NOMO-1 (cell line): ENCODE results near the gene GSTT4.
"Not testable (repeated sequence)": the region's sequence is repeated elsewhere in the genome, so short reads cannot be mapped to it uniquely, and the experiment has no call there.

Source experiments
- DNase-seq, 2 experiments: peaks; one replicate each; lab custom pipeline; 2025; ENCODE audit not compliant: unreplicated experiment in 2 of 2; lab: John Stamatoyannopoulos, UW

The GSTT4 gene

DNA sequence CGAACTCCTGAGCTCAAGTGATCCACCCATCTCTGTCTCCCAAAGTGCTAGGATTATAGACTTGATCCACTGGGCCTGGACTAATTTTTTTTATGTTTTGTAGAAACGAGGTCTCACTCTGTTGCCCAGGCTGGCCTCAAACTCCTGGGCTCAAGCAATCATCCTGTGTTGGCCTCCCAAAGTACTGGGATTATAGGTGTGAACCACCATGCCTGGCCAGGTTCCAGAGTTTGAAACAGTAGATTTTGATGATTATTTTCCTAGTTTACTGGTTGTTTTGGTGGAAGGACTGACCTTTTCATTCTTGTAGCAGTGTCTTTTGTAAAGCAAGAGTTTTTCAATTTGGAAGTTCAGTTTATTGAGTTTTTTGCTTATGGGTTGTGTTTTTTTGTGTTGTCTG is 20.8 kb upstream of the GSTT4 start:
- DNase-seq: no peak

DNA sequence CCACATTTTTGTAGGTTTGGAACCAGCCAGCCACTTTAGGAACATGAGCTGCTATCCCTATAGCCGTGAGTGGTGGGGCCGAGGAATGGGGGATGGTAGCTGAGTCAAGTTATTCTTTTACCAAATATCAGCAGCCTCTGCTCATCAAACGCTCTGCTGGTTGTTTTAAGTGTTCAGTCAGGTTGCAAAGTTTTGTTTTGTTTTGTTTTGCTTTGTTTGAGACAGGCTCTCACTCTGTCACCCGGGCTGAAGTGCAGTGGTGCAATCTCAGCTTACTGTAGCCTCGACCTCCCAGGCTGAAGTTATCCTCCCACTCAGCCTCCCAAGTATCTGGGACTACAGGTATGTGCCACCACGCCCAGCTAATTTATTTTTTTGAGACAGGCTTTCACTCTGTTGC is 20.2 kb upstream of the GSTT4 start:
- no peak for DNase-seq

GRCh38 chr22:24024354-24024753 is 19.1 kb upstream of the GSTT4 start:
- DNase-seq: no peak

DNA sequence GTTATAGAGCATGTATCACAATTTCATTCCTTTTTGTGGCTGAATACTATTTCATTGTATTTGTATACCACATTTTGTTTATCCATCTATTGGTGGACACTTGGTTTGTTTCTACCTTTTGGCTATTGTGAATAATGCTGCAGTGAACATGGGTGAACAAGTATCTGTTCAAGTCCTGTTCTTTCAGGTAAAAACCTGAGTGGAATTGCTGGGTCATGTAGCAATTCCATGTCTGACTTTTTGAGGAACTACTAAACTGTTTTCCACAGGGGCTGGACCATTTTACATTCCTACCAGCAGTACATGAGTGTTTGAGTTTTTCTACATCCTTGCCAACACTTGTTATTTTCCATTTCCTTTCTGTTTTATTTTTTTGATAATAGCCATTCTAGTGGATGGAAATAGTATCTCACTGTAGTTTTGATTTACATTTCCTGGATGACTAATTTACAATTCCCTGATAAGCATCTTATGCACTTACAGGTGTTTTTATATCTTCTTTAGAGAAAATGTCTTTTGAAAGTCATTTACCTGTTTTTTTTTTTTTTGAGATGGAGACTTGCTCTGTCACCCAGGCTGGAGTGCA is 18.0 kb upstream of the GSTT4 start:
- no peak for DNase-seq

- DNase-seq: no peak
Measured at GRCh38 chr22:24021304-24021703, 16.1 kb upstream of the GSTT4 start.

DNA sequence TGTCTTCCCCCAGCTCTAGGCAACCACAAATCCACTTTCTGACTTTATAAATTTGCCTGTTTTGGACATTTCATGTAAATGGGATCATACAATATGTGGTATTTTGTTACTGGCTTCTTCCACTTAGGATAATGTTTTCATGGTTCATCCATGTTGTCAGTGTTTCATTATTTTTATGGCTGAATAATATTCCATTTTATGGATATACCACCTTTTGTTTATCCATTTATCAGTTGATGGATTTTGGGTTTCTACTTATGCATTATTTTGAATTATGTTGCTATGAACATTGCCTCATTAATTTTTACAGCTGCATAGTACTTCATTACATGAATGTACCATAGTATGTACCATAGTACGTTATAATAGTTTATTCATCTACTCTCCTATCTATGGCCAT is 10.9 kb upstream of the GSTT4 start:
- no peak for DNase-seq

- DNase-seq: no peak
Measured at GRCh38 chr22:24011735-24012068, 6.4 kb upstream of the GSTT4 start.

GRCh38 chr22:24010018-24010391 is 4.8 kb upstream of the GSTT4 start:
- DNase-seq: no peak

- no peak for DNase-seq
Measured at GRCh38 chr22:24009227-24010017, 4.2 kb upstream of the GSTT4 start.

DNA sequence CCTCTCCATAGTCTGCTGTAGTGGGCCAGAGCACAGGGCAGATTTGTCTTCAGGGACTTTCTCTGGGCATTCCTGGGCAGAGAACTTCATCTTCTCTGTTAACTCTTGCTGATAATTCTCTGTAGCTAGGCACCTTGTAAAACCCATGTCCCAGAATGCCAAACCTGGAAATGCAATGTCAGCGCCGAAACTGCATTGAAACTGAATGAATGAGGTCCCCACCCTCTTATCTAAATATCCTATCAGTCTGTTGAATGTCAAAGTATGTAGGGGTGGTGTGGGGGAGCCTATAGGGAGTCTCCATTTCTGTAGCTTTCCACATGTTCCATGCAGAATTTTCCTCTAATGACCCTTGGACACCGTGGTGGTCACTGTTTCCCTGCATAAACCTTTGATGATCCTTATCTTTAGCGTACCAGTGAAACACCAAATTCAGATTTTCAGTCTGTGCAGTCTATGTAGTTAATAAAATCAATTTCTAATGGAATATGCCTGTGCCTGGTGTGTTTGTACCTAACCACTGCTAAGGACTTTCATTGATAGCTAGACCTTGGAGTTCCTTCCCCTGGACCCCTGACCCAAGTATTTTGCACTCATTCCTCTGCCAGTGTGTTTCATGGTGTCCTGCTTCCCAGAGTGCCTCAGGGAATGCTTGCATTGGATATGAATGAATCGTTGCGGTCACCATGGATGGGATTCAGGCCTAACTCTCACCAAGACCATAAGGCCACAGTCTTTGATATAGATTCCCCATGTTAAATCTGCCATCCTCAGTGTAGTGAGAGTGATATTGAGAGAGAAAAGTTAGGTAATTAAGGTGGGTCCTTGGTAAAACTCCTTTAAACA is 3.4 kb upstream of the GSTT4 start:
- no peak for DNase-seq

GRCh38 chr22:24008022-24008283 is 2.7 kb upstream of the GSTT4 start:
- DNase-seq: no peak

- no peak for DNase-seq
Measured at GRCh38 chr22:24007253-24008021, 2.2 kb upstream of the GSTT4 start.

DNA sequence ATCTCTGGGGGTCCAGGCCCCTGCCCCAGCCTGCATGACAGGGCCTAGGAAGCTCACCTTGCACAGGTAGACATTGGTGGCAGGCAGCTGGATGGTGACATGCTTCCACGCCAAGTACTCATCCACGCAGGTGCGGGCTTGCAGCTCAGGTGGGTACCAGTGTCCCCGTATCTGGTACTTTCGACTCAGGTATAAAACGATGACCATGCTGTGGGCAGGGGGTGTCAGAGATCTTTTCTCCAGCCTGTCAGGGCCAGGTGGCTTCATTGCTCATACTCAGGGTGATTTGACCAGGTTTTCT is 1.6 kb upstream of the GSTT4 start:
- DNase-seq: no peak

GRCh38 chr22:24006207-24006913 is 1.1 kb upstream of the GSTT4 start:
- no peak for DNase-seq

- no peak for DNase-seq
Measured at GRCh38 chr22:24003887-24004286, 1.4 kb downstream of the GSTT4 start.

DNA sequence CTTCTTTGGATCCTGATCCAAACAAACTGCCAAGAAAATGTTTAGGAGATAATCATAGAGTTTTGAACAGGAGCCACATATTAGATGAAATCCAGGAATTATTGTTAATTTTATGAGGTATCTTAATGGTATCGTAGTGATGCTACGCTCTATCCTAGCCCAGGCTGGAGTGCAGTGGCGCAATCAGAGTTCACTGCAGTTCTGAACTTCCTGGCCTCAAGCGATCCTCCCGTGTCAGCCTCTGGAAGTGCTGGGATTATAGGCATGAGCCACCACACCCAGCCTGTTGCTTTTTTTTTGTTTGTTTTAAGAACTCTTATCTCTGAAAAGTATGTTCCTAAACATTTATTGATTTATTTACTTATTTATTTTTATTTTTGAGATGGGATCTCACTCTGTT is 2.4 kb downstream of the GSTT4 start:
- no peak for DNase-seq

GRCh38 chr22:24002272-24002671 is 3.0 kb downstream of the GSTT4 start:
- DNase-seq: no peak

GRCh38 chr22:24001314-24001713 is 3.9 kb downstream of the GSTT4 start:
- DNase-seq: no peak

DNA sequence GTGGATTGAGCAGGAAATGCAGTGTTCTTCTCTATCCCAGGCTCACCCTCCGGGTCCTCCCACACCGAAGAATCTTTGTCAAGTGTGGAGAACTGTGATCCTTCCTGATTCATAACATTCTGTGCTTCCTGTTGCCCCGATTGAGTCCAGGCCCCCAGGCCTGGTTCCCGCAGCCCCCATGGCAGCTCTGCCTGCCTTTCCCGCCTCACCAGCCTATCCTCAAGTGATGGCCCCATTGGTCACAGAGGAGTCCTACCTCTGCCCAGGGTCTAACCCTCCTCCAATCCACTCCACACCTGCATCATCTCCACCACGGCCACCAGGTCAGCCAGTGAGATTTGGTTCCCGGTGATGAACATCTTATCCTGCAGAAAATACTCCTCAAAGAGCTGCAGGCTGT is 5.5 kb downstream of the GSTT4 start:
- DNase-seq: not testable (repeated sequence)

GRCh38 chr22:23997092-23997491 is 8.2 kb downstream of the GSTT4 start:
- no peak for DNase-seq

DNA sequence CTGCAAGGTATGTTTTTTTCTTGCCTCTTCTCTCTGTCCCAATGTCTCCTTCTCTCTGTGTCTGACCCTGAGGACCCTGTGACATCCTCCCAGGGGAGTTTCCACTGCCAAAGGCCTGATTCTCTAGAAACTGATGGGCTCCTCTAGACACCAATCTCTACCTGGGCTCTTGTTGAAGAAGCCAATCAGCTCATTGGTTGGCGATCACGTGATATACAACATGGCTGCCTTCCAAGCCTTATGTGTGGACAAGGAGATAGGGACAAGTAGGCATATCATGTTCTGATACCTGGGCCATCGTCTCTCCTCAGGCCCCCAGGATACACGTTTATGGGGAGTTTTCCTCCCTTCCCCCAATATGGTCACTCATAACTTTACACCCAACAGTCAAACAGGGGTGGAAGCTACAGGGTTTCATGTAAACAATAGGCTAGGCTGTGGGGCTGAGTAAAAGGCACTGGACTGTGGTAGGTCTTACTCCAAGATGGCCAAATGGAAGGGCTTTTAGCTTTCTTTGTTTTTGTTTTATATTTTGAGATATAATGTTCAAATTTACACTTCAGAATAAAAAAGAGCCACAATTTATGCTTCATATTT is 11.6 kb downstream of the GSTT4 start:
- not testable (repeated sequence) for DNase-seq
